WTC11 (cell line): ENCODE measurements around the gene SERP1. TPM values are rescaled to one million over a fixed set of nuclear protein-coding genes. Genes with fewer than 3 reads are reported as not detected.

Experiments used
- ATAC-seq: fragments of 200-7000 bp; cut with Tn5 transposase; 2 replicates; pipeline ENCODE4 v1.10.0; 2021; ENCODE audit warnings: mild to moderate bottlenecking, moderate library complexity
- CTCF ChIA-PET: fragments of 300-600 bp; sonication (Branson Sonifier 250); formaldehyde crosslinking; loops from one replicate; lab custom pipeline; 2021; ENCODE audit warnings: antibody characterized with exemption; lab: Charles Lee
- POLR2A ChIA-PET: fragments of 350-600 bp; sonication (Branson Sonifier 250); formaldehyde crosslinking; loops from one replicate; lab custom pipeline; 2021; ENCODE audit warnings: antibody characterized with exemption; lab: Charles Lee
- DNase-seq: peaks from one replicate; pipeline ENCODE4 v3.0.0; 2021; ENCODE audit warnings: low spot score
- H3K27ac Mint-ChIP-seq: 2 replicates; pipeline ENCODE4 v1.8.0; 2021; ENCODE audit warnings: mixed read lengths
- H3K27me3 Mint-ChIP-seq: 2 replicates; pipeline ENCODE4 v1.8.0; 2021; ENCODE audit warnings: low read depth, mild to moderate bottlenecking, moderate library complexity, mixed read lengths
- H3K36me3 Mint-ChIP-seq: 2 replicates; pipeline ENCODE4 v1.8.0; 2021; ENCODE audit warnings: mixed read lengths
- H3K4me1 Mint-ChIP-seq: 2 replicates; pipeline ENCODE4 v1.8.0; 2022; ENCODE audit warnings: mixed read lengths
- H3K4me3 Mint-ChIP-seq: 2 replicates; pipeline ENCODE4 v1.8.0; 2021; ENCODE audit warnings: mild to moderate bottlenecking, moderate library complexity, mixed read lengths
- H3K9me3 Mint-ChIP-seq: 2 replicates; pipeline ENCODE4 v1.8.0; 2021; ENCODE audit warnings: mixed read lengths
- ARID4B ChIP-seq: sonication (generic); formaldehyde crosslinking; IDR thresholded peaks from 2 replicates; pipeline ENCODE4 v1.8.0; 2023; ENCODE audit warnings: missing genetic modification reagents, mild to moderate bottlenecking, borderline replicate concordance
- ATF6 ChIP-seq: sonication (generic); formaldehyde crosslinking; IDR thresholded peaks from 2 replicates; pipeline ENCODE4 v1.8.1; 2023; ENCODE audit warnings: mild to moderate bottlenecking, missing genetic modification reagents
- CREB1 ChIP-seq: sonication (generic); formaldehyde crosslinking; IDR thresholded peaks from 2 replicates; pipeline ENCODE4 v1.8.0; 2023; ENCODE audit warnings: mild to moderate bottlenecking, missing genetic modification reagents
- CTCF ChIP-seq: fragments of 200-600 bp; IDR thresholded peaks from 2 replicates; pipeline ENCODE4 v1.8.0; 2022; ENCODE audit warnings: antibody characterized with exemption
- E2F1 ChIP-seq: sonication (generic); formaldehyde crosslinking; IDR thresholded peaks from 2 replicates; pipeline ENCODE4 v1.8.0; 2022; ENCODE audit warnings: mild to moderate bottlenecking, missing genetic modification reagents
- ETV6 ChIP-seq: sonication (generic); formaldehyde crosslinking; IDR thresholded peaks from 2 replicates; pipeline ENCODE4 v1.8.1; 2022; ENCODE audit warnings: mild to moderate bottlenecking, missing genetic modification reagents
- GTF2I ChIP-seq: fragments of 250-450 bp; sonication (Bioruptor Pico); conservative IDR thresholded peaks from 2 replicates; pipeline ENCODE4 v1.4.0; 2021; ENCODE audit warnings: mild to moderate bottlenecking
- JAZF1 ChIP-seq: fragments of 250-450 bp; sonication (Bioruptor Pico); IDR thresholded peaks from 2 replicates; pipeline ENCODE4 v1.9.0; 2021; ENCODE audit warnings: moderate library complexity, mild to moderate bottlenecking, inconsistent platforms
- MXD4 ChIP-seq: fragments of 250-450 bp; sonication (Bioruptor Pico); IDR thresholded peaks from 2 replicates; pipeline ENCODE4 v1.8.0; 2021; ENCODE audit warnings: mild to moderate bottlenecking, moderate library complexity, borderline replicate concordance
- PRRX2 ChIP-seq: fragments of 250-450 bp; sonication (Bioruptor Pico); IDR thresholded peaks from 2 replicates; pipeline ENCODE4 v1.8.0; 2021; ENCODE audit warnings: mild to moderate bottlenecking
- RELA ChIP-seq: sonication (generic); formaldehyde crosslinking; IDR thresholded peaks from 2 replicates; pipeline ENCODE4 v1.8.1; 2022; ENCODE audit warnings: missing genetic modification reagents, mild to moderate bottlenecking, borderline replicate concordance
- SOX15 ChIP-seq: fragments of 250-450 bp; sonication (Bioruptor Pico); IDR thresholded peaks from 2 replicates; pipeline ENCODE4 v1.9.0; 2021; ENCODE audit warnings: mild to moderate bottlenecking
- STAT6 ChIP-seq: sonication (generic); formaldehyde crosslinking; conservative IDR thresholded peaks from 2 replicates; pipeline ENCODE4 v1.8.1; 2023; ENCODE audit warnings: mild to moderate bottlenecking, low read depth, missing genetic modification reagents, moderate library complexity
- TEAD4 ChIP-seq: sonication (generic); formaldehyde crosslinking; IDR thresholded peaks from 2 replicates; pipeline ENCODE4 v1.8.0; 2022; ENCODE audit warnings: mild to moderate bottlenecking, missing genetic modification reagents
- ZNF138 ChIP-seq: sonication (generic); formaldehyde crosslinking; conservative IDR thresholded peaks from 2 replicates; pipeline ENCODE4 v1.8.1; 2022; ENCODE audit warnings: mild to moderate bottlenecking, moderate library complexity, missing genetic modification reagents
- total RNA-seq: library from RNA; stranded (reverse); gene quantifications from 3 replicates; pipeline ENCODE4 v1.2.3, GENCODE V29; 2021

Gene SERP1
- total RNA-seq, 1 experiment from 2014 or later: 98.3 TPM

GRCh38 chr3:150540297-150540696 lies 6.0 kb downstream of the SERP1 start (continued):
- TF ChIP-seq CTCF: no peak

- ChIA-PET CTCF (interaction anchor here (1.0 to 1.2 kb wide), 2 partner anchors 11 to 12 kb away, joined by 3 read pairs; no protein-coding TSS in a partner anchor), POLR2A (no interaction called here)
- H3K36me3 Mint-ChIP-seq: peaks cover 19% of the 10 kb centered on the region
- no peaks in the 10 kb centered on the region for H3K4me1 Mint-ChIP-seq
- no peak overlapping the region for H3K4me3 Mint-ChIP-seq
- TF ChIP-seq RELA (CRISPR knock-in tag): no peak
- TF ChIP-seq ETV6 (CRISPR knock-in tag): no peak
- no peak for DNase-seq
- peak; percentile 55 for ATAC-seq
- H3K27ac Mint-ChIP-seq: no peak overlapping the region
- H3K9me3 Mint-ChIP-seq: no peaks in the 10 kb centered on the region
- H3K27me3 Mint-ChIP-seq: no peaks in the 10 kb centered on the region; the same call in 1 of the 2 replicates
Observed at GRCh38 chr3:150538324-150539208, 7.7 kb downstream of the SERP1 start.

GRCh38 chr3:150535204-150535603 lies 11.1 kb downstream of the SERP1 start:
- no peak overlapping the region for H3K27ac Mint-ChIP-seq
- no peak for DNase-seq
- ATAC-seq: no peak
- CTCF ChIA-PET: no interaction called here
- TF ChIP-seq PRRX2 (no peak), TEAD4 (CRISPR knock-in tag) (no peak), GTF2I (CRISPR knock-in tag) (no peak), MXD4 (CRISPR knock-in tag) (no peak), RELA (CRISPR knock-in tag) (no peak), SOX15 (CRISPR knock-in tag) (no peak), JAZF1 (CRISPR knock-in tag) (no peak), ZNF138 (CRISPR knock-in tag) (no peak)
- no peak overlapping the region for H3K4me3 Mint-ChIP-seq
- H3K27me3 Mint-ChIP-seq: no peaks in the 10 kb centered on the region; the same call in 1 of the 2 replicates
- no peaks in the 10 kb centered on the region for H3K4me1 Mint-ChIP-seq
- H3K36me3 Mint-ChIP-seq: no peaks in the 10 kb centered on the region
- POLR2A ChIA-PET: interaction anchor here (1.2 kb wide), 1 partner anchor 11 kb away, joined by 3 read pairs; the partner anchor contains the start of genes EIF2A and SERP1
- H3K9me3 Mint-ChIP-seq: no peaks in the 10 kb centered on the region

GRCh38 chr3:150531775-150532174 lies 14.5 kb downstream of the SERP1 start:
- H3K27ac Mint-ChIP-seq: no peak overlapping the region
- ChIA-PET POLR2A (no interaction called here), CTCF (no interaction called here)
- H3K27me3 Mint-ChIP-seq: no peaks in the 10 kb centered on the region; the same call in 1 of the 2 replicates
- no peaks in the 10 kb centered on the region for H3K9me3 Mint-ChIP-seq
- H3K4me3 Mint-ChIP-seq: no peak overlapping the region
- peaks cover 20% of the 10 kb centered on the region for H3K4me1 Mint-ChIP-seq
- DNase-seq: no peak
- no peaks in the 10 kb centered on the region for H3K36me3 Mint-ChIP-seq
- ATAC-seq: no peak
- no peak for TF ChIP-seq CREB1
- TF ChIP-seq ARID4B (CRISPR knock-in tag): no peak
- no peak for TF ChIP-seq STAT6
- TF ChIP-seq E2F1 (CRISPR knock-in tag): no peak
- no peak for TF ChIP-seq ATF6 (CRISPR knock-in tag)
